Cortex of kidney (tissue), 1 donor: Measurements from ENCODE around the gene CRHR1.

ENCODE experiments used
- DNase-seq: peaks from one replicate; lab custom pipeline; 2025; lab: John Stamatoyannopoulos, UW

The CRHR1 gene

DNA sequence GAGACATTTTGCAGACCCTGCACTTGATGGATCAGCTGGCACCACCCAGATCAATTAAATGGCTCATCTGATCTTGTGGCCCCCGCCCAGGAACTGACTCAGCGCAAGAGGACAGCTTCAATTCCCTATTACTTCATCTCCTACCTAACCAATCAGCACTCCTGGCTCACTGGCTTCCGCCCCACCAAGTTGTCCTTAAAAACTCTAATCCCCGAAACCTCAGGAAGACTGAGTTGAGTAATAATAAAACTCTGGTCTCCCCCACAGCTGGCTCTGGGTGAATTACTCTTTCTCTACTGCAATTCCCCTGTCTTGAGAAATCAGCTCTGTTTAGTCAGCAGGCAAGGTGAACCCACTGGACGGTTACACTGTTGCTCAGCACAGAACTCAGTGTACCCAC lies 84.2 kb downstream of the CRHR1 start:
- no peak for DNase-seq

GRCh38 chr17:45869676-45870341 lies 85.7 kb downstream of the CRHR1 start:
- DNase-seq: no peak

DNA sequence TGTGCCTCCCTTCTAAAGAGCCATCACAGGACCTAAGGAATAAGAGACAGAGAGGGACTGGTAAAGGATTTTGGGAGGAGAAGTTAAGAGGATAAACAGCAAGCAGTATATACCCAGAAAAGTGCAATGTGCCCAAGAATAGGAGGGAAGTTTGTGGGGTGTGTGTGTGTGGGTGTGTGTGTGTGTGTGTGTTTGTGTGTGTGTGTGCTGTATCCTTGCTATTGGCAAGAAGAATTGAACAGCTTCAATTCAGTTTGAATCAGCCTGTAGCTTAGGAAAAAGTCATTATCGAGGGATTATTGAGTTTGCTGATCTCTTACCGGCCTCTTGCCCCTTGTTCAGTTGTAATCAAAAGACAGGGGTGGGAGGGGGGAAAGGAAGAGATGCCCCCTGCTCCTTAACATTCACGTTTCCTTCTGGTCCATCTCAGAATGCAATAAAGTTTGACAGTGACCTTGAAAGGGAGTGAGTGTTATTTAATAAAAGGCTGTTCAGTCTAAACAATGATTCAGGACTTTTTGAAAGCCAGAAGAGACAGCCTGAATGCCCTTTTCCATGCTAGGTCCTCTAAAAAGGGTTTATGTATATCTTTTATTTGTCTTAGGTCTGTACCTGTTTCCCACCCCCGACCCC lies 86.3 kb downstream of the CRHR1 start:
- no peak for DNase-seq

DNA sequence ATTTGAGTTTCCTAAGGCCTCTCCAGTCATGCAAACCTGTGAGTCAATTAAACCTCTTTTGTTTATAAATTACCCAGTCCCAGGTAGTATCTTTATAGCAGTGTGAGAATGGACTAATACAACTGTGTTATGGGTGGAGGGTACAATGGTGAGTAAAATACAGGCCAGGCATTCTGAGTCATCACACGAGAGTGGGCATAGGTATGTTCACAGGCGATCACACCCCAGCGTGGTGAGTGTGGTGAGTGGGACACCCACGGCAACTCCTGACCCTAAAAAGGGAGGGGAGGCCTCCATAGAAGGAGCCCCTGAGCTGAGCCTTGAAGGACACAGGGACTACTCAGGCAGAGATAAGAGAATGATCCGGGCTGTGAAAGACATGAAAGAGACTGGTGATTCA lies 87.6 kb downstream of the CRHR1 start:
- no peak for DNase-seq

DNA sequence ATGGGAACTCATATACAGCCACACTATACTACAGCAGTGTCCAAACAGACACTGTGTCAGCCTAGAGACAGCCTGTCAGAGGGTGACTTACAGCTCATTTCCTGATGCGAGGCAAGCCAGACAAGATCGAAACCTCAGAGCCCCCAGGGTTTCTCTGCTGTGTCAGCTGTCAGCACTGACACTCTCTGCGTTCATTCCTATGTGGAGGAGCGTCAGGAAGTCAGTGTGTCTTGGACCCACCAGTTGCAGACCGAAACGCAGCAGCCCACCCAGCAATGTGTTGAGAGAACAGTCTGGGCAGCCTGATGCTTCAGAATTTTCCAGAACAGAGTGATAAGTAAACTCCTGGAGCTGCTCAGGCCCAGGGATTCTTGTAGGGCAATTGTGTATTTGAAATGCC lies 89.6 kb downstream of the CRHR1 start:
- no peak for DNase-seq

GRCh38 chr17:45874151-45874550 lies 90.0 kb downstream of the CRHR1 start:
- no peak for DNase-seq

DNA sequence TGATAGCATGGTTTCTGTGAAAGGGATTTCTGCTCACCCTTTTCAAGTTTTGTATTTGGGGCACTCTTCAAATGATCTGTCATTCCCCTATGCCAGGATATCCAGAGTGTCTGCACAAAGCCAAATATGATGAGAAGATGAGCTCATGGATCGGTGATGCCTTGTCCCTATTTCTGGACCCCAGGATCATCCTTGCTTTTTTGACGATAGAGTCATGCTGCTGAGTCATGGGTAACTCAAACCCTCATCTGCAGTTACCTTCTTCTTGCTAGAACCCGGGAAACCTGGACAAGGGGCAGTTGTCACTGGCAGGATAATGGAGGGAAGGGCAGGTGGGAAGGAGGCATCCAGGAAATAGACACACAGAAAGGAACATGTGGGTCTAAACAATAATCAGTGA lies 92.4 kb downstream of the CRHR1 start:
- no peak for DNase-seq

GRCh38 chr17:45877467-45877866 lies 93.3 kb downstream of the CRHR1 start:
- no peak for DNase-seq

- DNase-seq: no peak
Observed at GRCh38 chr17:45883063-45883462, 98.9 kb downstream of the CRHR1 start.
